ENCODE measurements around the gene FREM2. TPM values are rescaled to one million over a fixed set of nuclear protein-coding genes. Genes with fewer than 3 reads are reported as not detected.

FREM2 gene
- total RNA-seq, 3 donors from 2014 or later = 0.33 to 0.96 (median 0.59) TPM

DNA sequence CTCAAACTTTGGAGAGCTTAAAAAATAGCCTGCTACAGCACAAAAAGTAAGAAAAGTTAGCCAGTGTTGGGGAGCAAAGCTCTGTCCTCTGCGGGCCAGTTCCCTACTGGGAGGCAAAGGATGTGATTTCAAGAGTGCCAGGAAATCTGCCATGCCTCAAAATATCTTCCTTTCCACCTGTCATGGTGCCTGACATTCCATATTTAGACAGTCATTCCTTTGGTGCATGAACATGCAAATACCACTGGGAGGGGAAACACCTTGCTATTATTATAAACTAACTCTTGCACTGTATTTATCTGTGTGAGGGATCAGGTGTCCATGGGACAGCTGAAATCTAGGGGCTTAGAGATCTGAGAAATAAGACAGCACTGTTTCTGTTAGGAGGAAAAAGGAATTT, 10.3 kb downstream of the FREM2 start:
- Histone ChIP-seq H3K27ac (no peak overlapping the region), H3K9me3 (no peaks in the 10 kb centered on the region), H3K4me1 (no peaks in the 10 kb centered on the region), H3K27me3 (no peaks in the 10 kb centered on the region), H3K36me3 (no peaks in the 10 kb centered on the region), H3K4me3 (no peak overlapping the region)
- no peak for DNase-seq (ENCODE audit: low spot score in 2 of 2)
- intact Hi-C loops (cut with DNase I; ENCODE audit: low total_unique reads) = loop anchor here (10.0 kb wide), 1 partner anchor 1992 kb away; no protein-coding TSS in a partner anchor
- no peak for TF ChIP-seq CTCF (IDR thresholded peaks at IDR 0.05)
- no peak for TF ChIP-seq POLR2A (IDR thresholded peaks at IDR 0.05)

- Histone ChIP-seq H3K27ac (no peak overlapping the region), H3K9me3 (no peaks in the 10 kb centered on the region), H3K4me3 (no peak overlapping the region), H3K4me1 (no peaks in the 10 kb centered on the region), H3K27me3 (no peaks in the 10 kb centered on the region), H3K36me3 (no peaks in the 10 kb centered on the region)
- TF ChIP-seq CTCF (IDR thresholded peaks at IDR 0.05) (no peak), POLR2A (IDR thresholded peaks at IDR 0.05) (no peak), POLR2AphosphoS5 (IDR thresholded peaks at IDR 0.05) (no peak)
- intact Hi-C loops (cut with DNase I; ENCODE audit: low total_unique reads) = loop anchor here (10.0 kb wide), 1 partner anchor 1993 kb away; no protein-coding TSS in a partner anchor
- no peak for DNase-seq (ENCODE audit: low spot score in 2 of 2)
Measured at GRCh38 chr13:38697628-38698333, 10.9 kb downstream of the FREM2 start.

DNA sequence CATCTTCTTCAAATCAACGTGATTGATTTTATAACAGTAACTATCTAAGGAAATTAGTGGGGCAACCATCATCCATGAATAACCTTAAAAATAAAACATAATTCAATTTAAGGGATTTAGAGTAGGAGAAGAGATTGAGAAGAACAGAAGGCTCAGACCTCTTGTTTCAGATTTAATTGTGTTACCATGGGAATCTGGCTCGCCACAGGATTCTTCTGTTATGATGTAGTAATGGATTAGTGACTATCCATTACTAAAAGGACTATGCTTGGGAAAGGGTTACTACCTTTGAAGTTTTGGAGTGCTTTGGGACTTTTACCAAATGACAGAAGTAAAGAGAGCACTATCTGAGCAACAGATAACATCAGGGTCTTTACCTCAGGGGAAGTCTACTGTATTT, 13.2 kb downstream of the FREM2 start:
- Histone ChIP-seq H3K4me3 (no peak overlapping the region), H3K4me1 (no peaks in the 10 kb centered on the region), H3K9me3 (no peaks in the 10 kb centered on the region), H3K27me3 (no peaks in the 10 kb centered on the region), H3K27ac (no peak overlapping the region), H3K36me3 (no peaks in the 10 kb centered on the region)
- intact Hi-C loops (cut with DNase I; ENCODE audit: low total_unique reads) = no loop called here
- no peak for TF ChIP-seq CTCF (IDR thresholded peaks at IDR 0.05)
- TF ChIP-seq POLR2AphosphoS5 (IDR thresholded peaks at IDR 0.05) = no peak
- TF ChIP-seq POLR2A (IDR thresholded peaks at IDR 0.05) = no peak
- DNase-seq (ENCODE audit: low spot score in 2 of 2) = no peak

DNA sequence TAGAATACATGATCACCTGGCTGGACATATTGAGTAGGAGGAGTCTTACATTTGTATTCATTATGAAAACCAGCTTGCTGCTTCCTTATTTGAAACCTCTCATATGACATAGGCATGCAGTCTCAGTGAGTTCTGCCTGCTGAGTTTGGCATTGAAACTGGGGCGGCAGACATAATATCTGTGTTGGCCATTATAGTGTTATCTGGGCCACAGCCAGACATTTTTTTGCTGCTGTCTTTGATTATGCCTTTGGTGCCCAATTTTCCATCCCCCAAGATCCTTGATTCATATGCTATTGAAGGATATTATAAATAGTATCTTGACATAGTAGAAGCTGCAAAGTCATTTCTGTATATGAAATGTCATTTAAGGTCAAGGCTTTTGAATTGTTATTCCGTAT, 15.8 kb downstream of the FREM2 start:
- no peaks in the 10 kb centered on the region for H3K27me3 ChIP-seq
- no peaks in the 10 kb centered on the region for H3K4me1 ChIP-seq
- H3K4me3 ChIP-seq = no peak overlapping the region
- intact Hi-C loops (cut with DNase I; ENCODE audit: low total_unique reads) = no loop called here
- no peak overlapping the region for H3K27ac ChIP-seq
- no peak for DNase-seq (ENCODE audit: low spot score in 2 of 2)
- H3K36me3 ChIP-seq = no peaks in the 10 kb centered on the region
- no peak for TF ChIP-seq CTCF (IDR thresholded peaks at IDR 0.05)
- TF ChIP-seq POLR2AphosphoS5 (IDR thresholded peaks at IDR 0.05) = no peak
- TF ChIP-seq POLR2A (IDR thresholded peaks at IDR 0.05) = no peak
- H3K9me3 ChIP-seq = no peaks in the 10 kb centered on the region

DNA sequence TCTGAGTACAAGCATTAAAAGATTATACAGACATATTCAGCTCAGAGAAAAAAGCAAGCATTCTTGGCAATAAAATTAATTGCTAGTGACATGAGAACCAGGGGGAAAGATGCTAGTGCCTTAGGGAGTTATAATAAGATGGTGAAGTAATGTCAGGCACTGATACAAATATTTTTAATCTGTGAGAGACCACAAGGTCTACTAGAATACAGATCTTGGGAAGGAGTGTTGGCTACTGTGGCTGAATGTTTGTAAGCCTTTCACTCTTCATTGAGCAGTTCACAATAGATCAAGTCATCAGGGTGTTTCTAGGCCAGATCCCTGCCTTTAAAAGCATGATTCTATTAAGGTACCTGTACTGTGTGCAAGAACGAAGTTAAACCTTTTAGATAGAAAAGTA, 16.4 kb downstream of the FREM2 start:
- no peak overlapping the region for H3K4me3 ChIP-seq
- no peaks in the 10 kb centered on the region for H3K27me3 ChIP-seq
- H3K27ac ChIP-seq = no peak overlapping the region
- TF ChIP-seq POLR2AphosphoS5 (IDR thresholded peaks at IDR 0.05) (no peak), CTCF (IDR thresholded peaks at IDR 0.05) (no peak), POLR2A (IDR thresholded peaks at IDR 0.05) (no peak)
- no peaks in the 10 kb centered on the region for H3K4me1 ChIP-seq
- intact Hi-C loops (cut with DNase I; ENCODE audit: low total_unique reads) = no loop called here
- DNase-seq (ENCODE audit: low spot score in 2 of 2) = no peak
- H3K9me3 ChIP-seq = no peaks in the 10 kb centered on the region
- H3K36me3 ChIP-seq = no peaks in the 10 kb centered on the region

Data from breast epithelium (tissue), 4 donors.